Upper lobe of right lung (tissue), 1 donor: ENCODE data around the gene HOXB4. TPM values are rescaled to one million over a fixed set of nuclear protein-coding genes. Genes with fewer than 3 reads are reported as not detected.

ENCODE experiments used
- ATAC-seq: fragments of 200-7000 bp; cut with Tn5 transposase; one replicate; pipeline ENCODE4 v1.9.1; 2020; ENCODE audit warnings: mild to moderate bottlenecking, moderate library complexity
- DNase-seq: peaks from one replicate; pipeline ENCODE4 v3.0.0-alpha.2; 2020
- H3K27ac ChIP-seq: fragments of 200-600 bp; one replicate; pipeline ENCODE4 v1.8.0; 2022
- H3K27me3 ChIP-seq: fragments of 200-600 bp; one replicate; pipeline ENCODE4 v1.8.0; 2022; ENCODE audit warnings: mild to moderate bottlenecking
- H3K36me3 ChIP-seq: fragments of 200-600 bp; one replicate; pipeline ENCODE4 v1.8.0; 2022
- H3K4me1 ChIP-seq: fragments of 200-600 bp; one replicate; pipeline ENCODE4 v1.8.0; 2022
- H3K4me3 ChIP-seq: fragments of 200-600 bp; one replicate; pipeline ENCODE4 v1.8.0; 2022; ENCODE audit warnings: mild to moderate bottlenecking
- H3K9me3 ChIP-seq: fragments of 200-600 bp; one replicate; pipeline ENCODE4 v1.8.0; 2022
- intact Hi-C: fragments of 100-400 bp; cut with DNase I; formaldehyde crosslinking; loops from one replicate; pipeline ENCODE4 v1.11.0; 2022
- total RNA-seq: library from RNA; stranded (reverse); fragmentation: NEBNext Ultra II Directional; extraction: Animal tissue kit (Norgen Biotek cat#: 25700); gene quantifications from one replicate; pipeline ENCODE4 v1.2.1, GENCODE V29; 2021
- TF ChIP-seq, protein P1 (sequence below): fragments of 200-600 bp; IDR thresholded peaks from one replicate; pipeline ENCODE4 v1.8.0; 2022; ENCODE audit warnings: antibody characterized with exemption
- donor health status: DM: no; HTN: yes; CAD: no; lungs with severe emphysema.

The HOXB4 gene
- total RNA-seq, 1 donor from 2014 or later, result 4.9 TPM

- no peak overlapping the region for H3K27ac ChIP-seq
- H3K36me3 ChIP-seq, result no peaks in the 10 kb centered on the region
- ATAC-seq (no peak), DNase-seq (no peak)
- no peaks in the 10 kb centered on the region for H3K9me3 ChIP-seq
- no peaks in the 10 kb centered on the region for H3K4me1 ChIP-seq
- TF ChIP-seq, protein P1, sequence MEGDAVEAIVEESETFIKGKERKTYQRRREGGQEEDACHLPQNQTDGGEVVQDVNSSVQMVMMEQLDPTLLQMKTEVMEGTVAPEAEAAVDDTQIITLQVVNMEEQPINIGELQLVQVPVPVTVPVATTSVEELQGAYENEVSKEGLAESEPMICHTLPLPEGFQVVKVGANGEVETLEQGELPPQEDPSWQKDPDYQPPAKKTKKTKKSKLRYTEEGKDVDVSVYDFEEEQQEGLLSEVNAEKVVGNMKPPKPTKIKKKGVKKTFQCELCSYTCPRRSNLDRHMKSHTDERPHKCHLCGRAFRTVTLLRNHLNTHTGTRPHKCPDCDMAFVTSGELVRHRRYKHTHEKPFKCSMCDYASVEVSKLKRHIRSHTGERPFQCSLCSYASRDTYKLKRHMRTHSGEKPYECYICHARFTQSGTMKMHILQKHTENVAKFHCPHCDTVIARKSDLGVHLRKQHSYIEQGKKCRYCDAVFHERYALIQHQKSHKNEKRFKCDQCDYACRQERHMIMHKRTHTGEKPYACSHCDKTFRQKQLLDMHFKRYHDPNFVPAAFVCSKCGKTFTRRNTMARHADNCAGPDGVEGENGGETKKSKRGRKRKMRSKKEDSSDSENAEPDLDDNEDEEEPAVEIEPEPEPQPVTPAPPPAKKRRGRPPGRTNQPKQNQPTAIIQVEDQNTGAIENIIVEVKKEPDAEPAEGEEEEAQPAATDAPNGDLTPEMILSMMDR, result no peak
- intact Hi-C loops, result no loop called here
- peaks cover 23% of the 10 kb centered on the region for H3K27me3 ChIP-seq
- H3K4me3 ChIP-seq, result no peak overlapping the region
Observed at GRCh38 chr17:48532261-48532660, 45.9 kb downstream of the HOXB4 start.

GRCh38 chr17:48530887-48531272 lies 47.3 kb downstream of the HOXB4 start, which contains the start of gene HOXB1:
Gene HOXB1, minus strand, starts transcription at chr17:48531011. Its CDS starts 107 bp downstream, at chr17:48530904.
- Histone ChIP-seq H3K4me3 (no peak within 1 kb of the TSS), H3K27me3 (peaks cover 37% of the 10 kb centered on the region), H3K9me3 (no peaks in the 10 kb centered on the region), H3K27ac (no peak within 1 kb of the TSS), H3K36me3 (no peaks in the 10 kb centered on the region), H3K4me1 (peaks cover 5% of the 10 kb centered on the region)
- intact Hi-C loops, result no loop called here
- ATAC-seq (peak; percentile 16), DNase-seq (no peak)
- TF ChIP-seq, protein P1, result no peak

- H3K4me1 ChIP-seq, result peaks cover 5% of the 10 kb centered on the region
- ATAC-seq (peak; percentile 12), DNase-seq (no peak)
- H3K27ac ChIP-seq, result no peak overlapping the region
- TF ChIP-seq, protein P1, result no peak
- H3K9me3 ChIP-seq, result no peaks in the 10 kb centered on the region
- no peak overlapping the region for H3K4me3 ChIP-seq
- peaks cover 40% of the 10 kb centered on the region for H3K27me3 ChIP-seq
- intact Hi-C loops, result no loop called here
- H3K36me3 ChIP-seq, result no peaks in the 10 kb centered on the region
Observed at GRCh38 chr17:48530208-48530886, 47.8 kb downstream of the HOXB4 start.

DNA sequence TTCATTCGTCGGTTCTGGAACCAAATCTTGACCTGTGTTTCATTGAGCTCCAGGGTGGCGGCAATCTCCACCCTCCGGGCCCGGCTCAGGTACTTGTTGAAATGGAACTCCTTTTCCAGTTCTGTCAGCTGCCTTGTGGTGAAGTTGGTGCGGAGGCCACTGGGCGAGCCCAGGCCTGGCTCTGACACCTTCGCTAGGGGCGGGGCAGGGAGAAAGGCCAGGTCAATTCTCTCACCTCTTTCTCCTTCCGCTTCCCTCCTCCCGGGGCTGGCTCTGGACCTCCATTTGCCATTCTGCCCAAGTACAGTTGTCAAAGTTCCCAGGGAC lies 48.5 kb downstream of the HOXB4 start:
- no peaks in the 10 kb centered on the region for H3K36me3 ChIP-seq
- no peaks in the 10 kb centered on the region for H3K9me3 ChIP-seq
- intact Hi-C loops, result no loop called here
- no peak overlapping the region for H3K27ac ChIP-seq
- H3K27me3 ChIP-seq, result peaks cover 40% of the 10 kb centered on the region
- H3K4me3 ChIP-seq, result no peak overlapping the region
- TF ChIP-seq, protein P1, result no peak
- ATAC-seq (no peak), DNase-seq (no peak)
- H3K4me1 ChIP-seq, result peaks cover 5% of the 10 kb centered on the region

- peaks cover 5% of the 10 kb centered on the region for H3K4me1 ChIP-seq
- TF ChIP-seq, protein P1, result no peak
- H3K9me3 ChIP-seq, result no peaks in the 10 kb centered on the region
- peaks cover 43% of the 10 kb centered on the region for H3K27me3 ChIP-seq
- no peaks in the 10 kb centered on the region for H3K36me3 ChIP-seq
- no peak overlapping the region for H3K4me3 ChIP-seq
- no peak for DNase-seq
- intact Hi-C loops, result no loop called here
- ATAC-seq, result no peak
- no peak overlapping the region for H3K27ac ChIP-seq
Observed at GRCh38 chr17:48528936-48529682, 49.0 kb downstream of the HOXB4 start.
